BJ (cell line): ENCODE measurements around the gene NANOS1. TPM values are rescaled to one million over a fixed set of nuclear protein-coding genes. Genes with fewer than 3 reads are reported as not detected.

ENCODE experiments used
- CTCF ChIA-PET: fragments of 350-600 bp; formaldehyde crosslinking; extraction: SDS; loops from one replicate; lab custom pipeline; 2021; ENCODE audit warnings: antibody characterized with exemption, inconsistent platforms; lab: Yijun Ruan, JAX
- POLR2A ChIA-PET: fragments of 300-600 bp; sonication (Branson Sonifier 250); formaldehyde crosslinking; extraction: SDS; loops from one replicate; lab custom pipeline; 2021; ENCODE audit warnings: antibody characterized with exemption; lab: Charles Lee
- DNase-seq: peaks from one replicate; pipeline ENCODE4 v3.0.0-alpha.2; 2011; ENCODE audit warnings: low read depth
- H3K27me3 ChIP-seq: 2 replicates; pipeline ENCODE4 v1.6.0; 2011; ENCODE audit warnings: low read length; ENCODE audit not compliant: control insufficient read depth, insufficient read depth
- H3K36me3 ChIP-seq: 2 replicates; pipeline ENCODE4 v1.5.1; 2011; ENCODE audit warnings: low read length; ENCODE audit not compliant: control insufficient read depth, insufficient read depth
- H3K4me3 ChIP-seq: 2 replicates; pipeline ENCODE4 v1.5.1; 2011; ENCODE audit warnings: low read depth, mild to moderate bottlenecking, control low read depth, low read length
- CTCF ChIP-seq: IDR thresholded peaks from 2 replicates; pipeline ENCODE4 v1.5.1; 2011; ENCODE audit warnings: low read depth, mild to moderate bottlenecking, control low read depth, inconsistent platforms, low read length, moderate library complexity; ENCODE audit not compliant: insufficient read depth
- polyA plus RNA-seq: library from polyadenylated mRNA; depleted of rRNA; stranded (reverse); fragments of >200 nt; gene quantifications from 2 replicates; pipeline ENCODE4 v1.2.3, GENCODE V29; 2011

Gene NANOS1
- polyA plus RNA-seq, 1 experiment = 0.39 TPM

DNA sequence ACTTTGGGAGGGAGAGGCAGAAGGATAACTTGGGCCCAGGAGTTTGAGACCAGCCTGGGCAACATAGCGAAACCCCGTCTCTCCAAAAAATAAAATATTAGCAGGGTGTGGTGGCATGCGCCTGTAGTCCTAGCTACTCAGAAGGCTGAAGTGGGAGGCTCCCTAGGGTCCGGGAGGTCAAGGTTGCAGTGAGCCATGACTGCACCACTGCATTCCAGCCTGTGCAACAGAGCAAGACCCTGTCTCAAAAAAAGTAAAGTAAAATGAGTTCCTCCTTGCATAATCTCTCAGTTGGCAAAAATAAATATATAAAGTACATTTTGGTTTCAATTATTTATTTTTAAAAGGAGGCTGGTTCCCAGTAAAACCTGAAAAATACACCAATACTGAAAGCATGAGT, 11.8 kb downstream of the NANOS1 start:
- Histone ChIP-seq H3K4me3 (no peak overlapping the region), H3K36me3 (peaks cover 33% of the 10 kb centered on the region), H3K27me3 (no peaks in the 10 kb centered on the region)
- ChIA-PET POLR2A (no interaction called here), CTCF (no interaction called here)
- DNase-seq = no peak
- no peak for TF ChIP-seq CTCF

DNA sequence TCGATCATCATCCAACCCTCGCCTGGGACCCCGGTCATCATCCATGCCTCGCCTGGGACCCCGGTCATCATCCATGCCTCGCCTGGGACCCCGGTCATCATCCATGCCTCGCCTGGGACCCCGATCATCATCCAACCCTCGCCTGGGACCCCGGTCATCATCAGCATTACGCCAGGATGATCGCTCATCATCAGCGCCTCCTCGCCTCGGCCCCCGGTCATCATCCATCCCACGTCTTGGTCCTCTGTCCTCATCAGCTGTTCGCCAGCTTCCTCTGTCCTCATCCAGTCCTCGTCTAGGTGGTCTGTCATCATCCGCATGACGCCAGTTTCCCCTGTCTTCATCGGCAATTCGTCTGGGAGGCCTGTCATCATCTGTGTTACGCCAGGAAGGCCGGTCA, 12.7 kb downstream of the NANOS1 start:
- POLR2A ChIA-PET = no interaction called here
- DNase-seq = no peak
- TF ChIP-seq CTCF = no peak
- Histone ChIP-seq H3K36me3 (peaks cover 34% of the 10 kb centered on the region), H3K4me3 (no peak overlapping the region), H3K27me3 (no peaks in the 10 kb centered on the region)
- CTCF ChIA-PET = no interaction called here

- Histone ChIP-seq H3K27me3 (no peaks in the 10 kb centered on the region), H3K36me3 (peaks cover 30% of the 10 kb centered on the region), H3K4me3 (no peak overlapping the region)
- no peak for TF ChIP-seq CTCF
- ChIA-PET CTCF (no interaction called here), POLR2A (interaction anchor here (0.6 kb wide), 1 partner anchor 342 kb away, joined by 3 read pairs; no protein-coding TSS in a partner anchor)
- no peak for DNase-seq
Measured at GRCh38 chr10:119045561-119045960, 16.0 kb downstream of the NANOS1 start.

DNA sequence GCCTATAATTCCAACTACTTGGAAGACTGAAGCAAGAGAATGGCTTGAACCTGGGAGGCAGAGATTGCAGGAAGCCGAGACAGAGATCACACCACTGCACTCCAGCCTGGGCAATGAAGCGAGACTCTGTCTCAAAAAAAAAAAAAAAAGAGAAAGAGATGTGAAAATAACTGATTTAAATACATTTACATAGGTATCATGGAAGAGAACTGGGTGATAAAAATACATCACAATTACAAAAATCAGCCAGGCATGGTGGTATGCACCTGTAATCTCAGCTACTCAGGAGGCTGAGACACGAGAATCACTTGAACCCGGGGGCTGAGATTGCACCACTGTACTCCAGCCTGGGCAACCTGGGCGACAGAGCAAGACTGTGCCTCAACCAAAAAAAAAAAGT, 19.8 kb downstream of the NANOS1 start:
- Histone ChIP-seq H3K36me3 (peaks cover 21% of the 10 kb centered on the region), H3K27me3 (no peaks in the 10 kb centered on the region), H3K4me3 (no peak overlapping the region)
- ChIA-PET POLR2A (no interaction called here), CTCF (no interaction called here)
- no peak for TF ChIP-seq CTCF
- no peak for DNase-seq

GRCh38 chr10:119049777-119050176, 20.3 kb downstream of the NANOS1 start:
- ChIA-PET CTCF (no interaction called here), POLR2A (no interaction called here)
- TF ChIP-seq CTCF = no peak
- peaks cover 24% of the 10 kb centered on the region for H3K36me3 ChIP-seq
- DNase-seq = no peak
- no peaks in the 10 kb centered on the region for H3K27me3 ChIP-seq
- no peak overlapping the region for H3K4me3 ChIP-seq
